PC-3 (cell line): Measurements from ENCODE around the gene KLHDC8A. TPM values are rescaled to one million over a fixed set of nuclear protein-coding genes. Genes with fewer than 3 reads are reported as not detected.

Source experiments
- ATAC-seq: fragments of 200-7000 bp; cut with Tn5 transposase; 2 replicates; pipeline ENCODE4 v1.9.1; 2020; ENCODE audit warnings: mild to moderate bottlenecking, moderate library complexity
- BruUV-seq: library from RNA; stranded (reverse); fragments of 400-500 nt; replicated peaks from 2 replicates; lab custom pipeline; 2021; lab: Mats Ljungman, UMichigan
- CTCF ChIA-PET: fragments of 300-600 bp; sonication (Branson Sonifier 250); formaldehyde crosslinking; loops from one replicate; lab custom pipeline; 2022; ENCODE audit warnings: antibody characterized with exemption; lab: Charles Lee
- POLR2A ChIA-PET: fragments of 300-600 bp; sonication (Branson Sonifier 250); formaldehyde crosslinking; loops from one replicate; lab custom pipeline; 2022; ENCODE audit warnings: antibody characterized with exemption; ENCODE audit not compliant: unreplicated experiment; lab: Charles Lee
- DNase-seq: peaks from one replicate; pipeline ENCODE4 v3.0.0-alpha.2; 2015
- H2AFZ ChIP-seq: fragments of 300-600 bp; sonication (generic); 2 replicates; pipeline ENCODE4 v1.6.0; 2016; ENCODE audit warnings: antibody characterized with exemption, low read length
- H3F3A ChIP-seq: fragments of 300-600 bp; sonication (generic); one replicate; pipeline ENCODE4 v1.6.0; 2017; ENCODE audit warnings: antibody characterized with exemption, low read length, control low read depth, mild to moderate bottlenecking; ENCODE audit not compliant: unreplicated experiment
- H3K27ac ChIP-seq: fragments of 300-600 bp; sonication (generic); 2 replicates; pipeline ENCODE4 v1.5.1; 2016; ENCODE audit warnings: mild to moderate bottlenecking, low read length
- H3K27me3 ChIP-seq: fragments of 300-600 bp; sonication (generic); 2 replicates; pipeline ENCODE4 v1.6.1; 2016; ENCODE audit warnings: low read length, mixed read lengths
- H3K36me3 ChIP-seq: fragments of 300-600 bp; sonication (generic); 2 replicates; pipeline ENCODE4 v1.6.1; 2016; ENCODE audit warnings: low read depth, mixed run types, low read length, mixed read lengths
- H3K4me1 ChIP-seq: fragments of 300-600 bp; sonication (generic); 2 replicates; pipeline ENCODE4 v1.5.1; 2016; ENCODE audit warnings: low read length; ENCODE audit not compliant: insufficient read depth
- H3K4me2 ChIP-seq: fragments of 300-600 bp; sonication (generic); 2 replicates; pipeline ENCODE4 v1.6.0; 2016; ENCODE audit warnings: low read length
- H3K4me3 ChIP-seq: fragments of 300-600 bp; sonication (generic); 2 replicates; pipeline ENCODE4 v1.5.1; 2016; ENCODE audit warnings: mild to moderate bottlenecking, low read length, mixed read lengths
- H3K79me2 ChIP-seq: fragments of 300-600 bp; sonication (generic); 2 replicates; pipeline ENCODE4 v1.6.1; 2017; ENCODE audit warnings: low read length, mixed read lengths
- H3K9ac ChIP-seq: fragments of 300-600 bp; sonication (generic); 2 replicates; pipeline ENCODE4 v1.6.0; 2016; ENCODE audit warnings: mild to moderate bottlenecking, low read length
- H3K9me2 ChIP-seq: fragments of 300-600 bp; sonication (generic); replicated peaks from 2 replicates; pipeline ENCODE4 v1.6.1; 2016; ENCODE audit warnings: mixed run types, low read length, mixed read lengths
- H3K9me3 ChIP-seq: fragments of 300-600 bp; sonication (generic); 2 replicates; pipeline ENCODE4 v1.6.1; 2016; ENCODE audit warnings: low read length, mixed read lengths
- H4K20me1 ChIP-seq: fragments of 300-600 bp; sonication (generic); 2 replicates; pipeline ENCODE4 v1.6.1; 2016; ENCODE audit warnings: low read length, mixed read lengths
- EZH2 ChIP-seq: fragments of 300-600 bp; sonication (generic); IDR thresholded peaks from one replicate; pipeline ENCODE4 v1.6.1; 2017; ENCODE audit warnings: antibody characterized with exemption, mild to moderate bottlenecking, low read length; ENCODE audit not compliant: unreplicated experiment
- EZH2phosphoT487 ChIP-seq: fragments of 300-600 bp; sonication (generic); IDR thresholded peaks from 2 replicates; pipeline ENCODE4 v1.6.1; 2018; ENCODE audit warnings: mild to moderate bottlenecking, antibody characterized with exemption, low read length, borderline replicate concordance
- intact Hi-C: fragments of 100-400 bp; cut with micrococcal nuclease; formaldehyde crosslinking; loops from 2 replicates; pipeline ENCODE4 v1.9.0; 2023
- total RNA-seq: library from RNA; depleted of rRNA; stranded (reverse); fragments of >200 nt; gene quantifications from 2 replicates; pipeline ENCODE4 v1.2.3, GENCODE V29; 2014
- TF ChIP-seq, protein P1 (sequence below): fragments of 300-600 bp; sonication (generic); conservative IDR thresholded peaks from 2 replicates; pipeline ENCODE4 v1.5.1; 2017; ENCODE audit warnings: antibody characterized with exemption, low read depth, mild to moderate bottlenecking, low read length

KLHDC8A gene
- total RNA-seq, 1 experiment from 2014 or later = not detected

DNA sequence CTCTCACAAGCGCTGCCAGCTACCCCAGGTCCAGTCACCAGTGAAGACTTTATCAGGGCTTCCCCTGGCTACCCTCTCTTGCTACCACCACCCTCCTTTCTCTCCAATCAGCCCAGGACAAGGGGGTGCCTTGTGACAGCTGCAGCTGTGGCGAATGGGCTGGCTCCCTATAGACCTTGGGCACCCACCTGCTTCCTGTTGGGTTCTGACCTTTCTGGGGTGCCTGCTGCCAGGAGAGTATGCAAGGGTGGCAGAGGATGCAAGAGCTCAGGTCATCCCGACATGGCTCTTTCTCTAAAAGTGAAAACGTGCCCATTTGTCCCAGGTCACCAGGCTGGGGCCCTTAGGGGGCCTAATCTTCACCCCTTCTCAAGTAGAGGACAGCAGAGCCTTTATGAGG, 6.6 kb downstream of the KLHDC8A start:
- intact Hi-C loops = no loop called here
- Histone ChIP-seq H3K4me3 (no peak overlapping the region), H3K9me2 (no peaks in the 10 kb centered on the region), H3K79me2 (no peaks in the 10 kb centered on the region), H3F3A (no peaks in the 10 kb centered on the region), H3K27me3 (no peaks in the 10 kb centered on the region), H3K4me2 (no peak overlapping the region), H3K9me3 (no peaks in the 10 kb centered on the region), H3K9ac (no peak overlapping the region), H3K36me3 (no peaks in the 10 kb centered on the region), H4K20me1 (no peaks in the 10 kb centered on the region), H3K27ac (no peak overlapping the region), H3K4me1 (peaks cover 13% of the 10 kb centered on the region), H2AFZ (no peak overlapping the region)
- DNase-seq (no peak), ATAC-seq (no peak)
- no peak for TF ChIP-seq EZH2
- no peak for TF ChIP-seq EZH2phosphoT487
- TF ChIP-seq, protein P1, sequence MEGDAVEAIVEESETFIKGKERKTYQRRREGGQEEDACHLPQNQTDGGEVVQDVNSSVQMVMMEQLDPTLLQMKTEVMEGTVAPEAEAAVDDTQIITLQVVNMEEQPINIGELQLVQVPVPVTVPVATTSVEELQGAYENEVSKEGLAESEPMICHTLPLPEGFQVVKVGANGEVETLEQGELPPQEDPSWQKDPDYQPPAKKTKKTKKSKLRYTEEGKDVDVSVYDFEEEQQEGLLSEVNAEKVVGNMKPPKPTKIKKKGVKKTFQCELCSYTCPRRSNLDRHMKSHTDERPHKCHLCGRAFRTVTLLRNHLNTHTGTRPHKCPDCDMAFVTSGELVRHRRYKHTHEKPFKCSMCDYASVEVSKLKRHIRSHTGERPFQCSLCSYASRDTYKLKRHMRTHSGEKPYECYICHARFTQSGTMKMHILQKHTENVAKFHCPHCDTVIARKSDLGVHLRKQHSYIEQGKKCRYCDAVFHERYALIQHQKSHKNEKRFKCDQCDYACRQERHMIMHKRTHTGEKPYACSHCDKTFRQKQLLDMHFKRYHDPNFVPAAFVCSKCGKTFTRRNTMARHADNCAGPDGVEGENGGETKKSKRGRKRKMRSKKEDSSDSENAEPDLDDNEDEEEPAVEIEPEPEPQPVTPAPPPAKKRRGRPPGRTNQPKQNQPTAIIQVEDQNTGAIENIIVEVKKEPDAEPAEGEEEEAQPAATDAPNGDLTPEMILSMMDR = no peak
- POLR2A ChIA-PET = no interaction called here
- no TSS peak for BruUV-seq
- CTCF ChIA-PET = no interaction called here

DNA sequence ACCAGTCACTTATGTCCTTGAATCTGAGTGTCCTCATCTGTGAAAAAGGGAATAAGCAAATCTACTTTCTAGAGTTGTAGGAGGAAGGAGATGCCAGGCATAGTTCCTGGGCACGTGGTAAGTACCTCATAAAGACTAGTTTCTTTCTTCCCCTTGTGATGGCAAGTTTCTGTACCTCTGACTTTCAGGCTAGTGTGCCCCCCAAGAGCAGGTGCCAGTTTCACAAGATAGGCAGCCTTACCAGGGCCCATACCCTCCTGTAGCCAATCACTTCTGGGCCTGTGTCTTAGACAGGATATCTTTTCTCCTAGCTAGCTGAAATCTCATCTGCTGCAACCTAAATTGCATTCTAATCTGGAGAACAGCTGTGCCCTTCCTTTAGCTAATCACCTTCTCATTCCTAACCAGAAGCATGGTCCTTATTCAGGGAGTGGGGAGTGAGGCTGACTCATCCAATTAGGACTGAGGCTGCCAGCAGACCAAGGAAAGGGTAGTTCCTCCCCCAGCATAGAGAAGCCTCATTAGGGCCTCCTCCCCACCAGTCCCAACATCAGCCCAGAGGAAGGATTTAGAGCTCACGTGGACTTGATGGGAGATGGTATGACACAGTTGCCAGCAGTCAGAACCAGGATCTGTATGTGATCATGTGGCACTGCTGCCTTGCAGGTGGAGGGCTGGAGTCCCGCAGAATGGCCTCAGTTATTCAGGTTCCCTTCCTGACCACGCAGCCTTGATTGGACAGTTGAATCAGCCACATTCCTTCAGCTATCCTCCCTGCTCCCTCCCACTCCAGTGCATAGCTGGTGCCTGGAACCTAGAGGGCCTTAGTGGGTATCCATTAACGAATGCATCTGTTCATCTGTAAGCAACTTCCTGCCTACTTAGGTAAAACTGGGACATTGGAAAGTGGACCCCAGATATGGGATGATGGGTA, 7.9 kb downstream of the KLHDC8A start:
- Histone ChIP-seq H3K4me1 (peaks cover 11% of the 10 kb centered on the region; the same call in 1 of the 2 replicates), H3K9ac (no peak overlapping the region), H3K79me2 (no peaks in the 10 kb centered on the region), H3F3A (no peaks in the 10 kb centered on the region), H3K9me3 (no peaks in the 10 kb centered on the region), H3K36me3 (no peaks in the 10 kb centered on the region), H3K27ac (no peak overlapping the region), H4K20me1 (no peaks in the 10 kb centered on the region), H3K4me3 (no peak overlapping the region), H3K4me2 (no peak overlapping the region), H2AFZ (no peak overlapping the region), H3K27me3 (peaks cover 10% of the 10 kb centered on the region), H3K9me2 (no peaks in the 10 kb centered on the region)
- DNase-seq = no peak
- intact Hi-C loops = no loop called here
- POLR2A ChIA-PET = no interaction called here
- no peak for TF ChIP-seq EZH2phosphoT487
- no peak for TF ChIP-seq EZH2
- TF ChIP-seq, protein P1 = no peak
- no peak for ATAC-seq
- CTCF ChIA-PET = interaction anchor here (0.6 to 1.1 kb wide), 3 partner anchors 14 to 159 kb away, joined by 4 to 5 read pairs (median 5); no protein-coding TSS in a partner anchor
- no TSS peak for BruUV-seq
